ENCODE data around the gene ZAP70.

DNA sequence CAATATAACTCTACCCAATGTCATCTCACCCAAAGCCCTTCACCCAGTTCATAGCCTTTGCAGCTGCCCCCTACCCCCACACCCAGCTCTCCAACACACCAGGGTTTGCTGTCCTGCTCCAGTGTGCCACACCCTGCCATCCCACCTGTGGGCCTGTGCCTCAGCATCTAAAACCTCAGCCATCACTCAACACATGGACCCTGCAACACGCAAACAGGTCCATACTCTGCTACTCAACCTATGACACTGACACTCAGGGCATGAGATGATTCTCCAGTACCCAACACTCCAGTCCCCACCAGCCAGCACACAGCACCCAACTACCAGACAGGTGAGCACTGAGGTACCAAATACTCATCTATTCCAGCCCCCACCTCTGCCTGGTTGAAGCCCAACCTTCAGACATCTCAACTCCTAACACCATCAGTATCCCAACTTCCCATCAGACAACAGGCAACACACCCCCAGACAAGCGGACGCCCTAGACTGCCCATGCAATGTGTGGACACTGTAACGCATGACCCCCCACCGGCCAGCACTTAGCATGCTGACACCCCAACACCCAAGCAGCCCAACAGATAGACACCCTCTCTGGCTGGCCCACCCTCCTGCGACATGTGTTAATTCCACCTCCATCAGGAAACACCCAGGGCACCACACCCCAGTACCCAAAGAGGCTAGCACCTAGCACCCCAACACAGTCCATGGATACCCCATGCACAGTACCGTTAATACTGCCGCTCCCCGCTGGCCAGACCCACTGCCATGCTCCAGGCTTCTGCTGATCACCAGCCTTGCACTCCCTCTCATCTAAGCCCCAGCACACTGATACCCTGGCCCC, 25.0 kb downstream of the ZAP70 start:
- no peak for TF ChIP-seq CTCF (IDR thresholded peaks at IDR 0.05)
- TF ChIP-seq ZFX (IDR thresholded peaks at IDR 0.05; ENCODE audit: borderline replicate concordance) = no peak

Data from 22Rv1 (cell line).